Endometrial microvascular endothelial cells (primary cell): Measurements from ENCODE around the gene SLC5A4. TPM values are rescaled to one million over a fixed set of nuclear protein-coding genes. Genes with fewer than 3 reads are reported as not detected.
"Not testable (repeated sequence)": the region's sequence is repeated elsewhere in the genome, so short reads cannot be mapped to it uniquely, and the experiment has no call there.

Source experiments
- in situ Hi-C: cut with HindIII; loops from 2 replicates; pipeline ENCODE4 v1.10.0; 2017; ENCODE audit warnings: low sequenced_read_pairs, low pct_unique_long_range_greater_than_20kb; ENCODE audit errors: inconsistent ontology term
- total RNA-seq: library from RNA; depleted of rRNA; stranded (reverse); fragments of >200 nt; gene quantifications from one replicate; pipeline ENCODE4 v1.2.3, GENCODE V29; 2015; ENCODE audit errors: inconsistent ontology term

The SLC5A4 gene
- total RNA-seq = under 0.01 TPM

DNA sequence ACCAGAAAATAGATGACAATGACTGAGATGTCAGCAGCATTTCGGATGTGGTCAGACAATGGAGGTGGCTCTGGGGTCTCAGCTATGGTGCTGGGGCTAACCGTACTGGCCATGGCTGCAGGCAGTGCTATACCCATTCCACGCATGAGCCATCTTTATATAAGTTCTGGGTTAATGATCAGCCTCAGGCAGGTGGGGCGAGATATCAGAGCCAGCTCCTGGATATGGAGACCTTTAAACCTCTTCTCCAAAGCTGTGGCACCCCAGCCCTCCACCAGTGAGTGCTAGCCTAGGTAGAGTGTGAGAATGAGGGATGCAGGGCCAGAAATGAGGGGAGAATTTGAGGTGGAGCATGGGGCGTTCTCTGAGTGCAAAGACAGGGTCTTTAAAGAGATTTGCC lies at the start of gene SLC5A4:
TSS of gene SLC5A4 (minus strand) at position 131 of the 400 bp plus-strand sequence. CDS start at position 113, 18 bp downstream.
- in situ Hi-C loops = loop anchor here (25.0 kb wide), 1 partner anchor 157 kb away; the partner anchor contains the start of gene RTCB

DNA sequence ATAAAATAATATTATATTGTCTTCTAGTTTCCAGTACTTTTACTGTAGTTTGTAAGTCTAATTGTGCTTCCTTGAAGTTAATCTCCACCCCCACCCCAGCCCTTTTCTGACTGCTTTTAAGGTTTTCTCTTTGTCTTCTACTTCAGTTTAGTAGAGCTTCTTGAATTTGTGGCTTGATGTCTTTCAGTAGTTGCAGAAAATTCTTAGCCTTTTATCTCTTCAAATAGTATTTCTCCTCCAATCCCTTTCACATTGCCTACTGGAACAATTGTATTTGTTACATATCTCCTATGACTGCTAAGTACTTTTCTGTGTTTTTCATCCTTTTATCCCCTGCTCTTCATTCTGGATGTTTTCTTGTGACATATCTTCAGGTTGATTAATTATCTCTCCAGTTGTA lies 38.8 kb upstream of the SLC5A4 start:
- in situ Hi-C loops = not testable (repeated sequence)

DNA sequence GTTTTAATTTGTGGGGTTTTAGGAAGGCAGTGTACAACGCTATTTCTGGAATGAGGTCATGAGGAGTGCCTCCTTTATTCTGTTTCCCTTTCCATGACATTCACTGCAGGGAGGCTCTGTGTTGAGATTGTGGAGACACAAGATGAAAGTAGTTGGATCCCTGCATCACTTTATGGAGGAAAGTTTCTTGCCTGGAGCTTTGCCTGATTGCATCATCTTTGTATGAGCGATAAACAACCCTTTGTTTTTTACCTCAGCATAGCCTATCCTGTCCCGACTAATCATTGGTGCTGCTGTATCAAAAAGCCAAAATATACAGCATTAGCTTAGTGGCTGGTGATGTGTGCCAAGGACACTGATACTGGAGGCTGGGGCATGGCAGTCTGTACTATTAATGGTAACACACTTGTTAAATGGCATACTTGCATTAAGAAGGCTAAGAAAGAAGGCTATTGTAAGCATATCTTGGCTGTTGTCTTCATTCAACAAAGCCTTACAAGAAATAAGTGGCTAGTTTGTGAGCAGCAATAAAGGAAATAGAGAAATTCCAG lies 31.2 kb upstream of the SLC5A4 start:
- in situ Hi-C loops = no loop called here

DNA sequence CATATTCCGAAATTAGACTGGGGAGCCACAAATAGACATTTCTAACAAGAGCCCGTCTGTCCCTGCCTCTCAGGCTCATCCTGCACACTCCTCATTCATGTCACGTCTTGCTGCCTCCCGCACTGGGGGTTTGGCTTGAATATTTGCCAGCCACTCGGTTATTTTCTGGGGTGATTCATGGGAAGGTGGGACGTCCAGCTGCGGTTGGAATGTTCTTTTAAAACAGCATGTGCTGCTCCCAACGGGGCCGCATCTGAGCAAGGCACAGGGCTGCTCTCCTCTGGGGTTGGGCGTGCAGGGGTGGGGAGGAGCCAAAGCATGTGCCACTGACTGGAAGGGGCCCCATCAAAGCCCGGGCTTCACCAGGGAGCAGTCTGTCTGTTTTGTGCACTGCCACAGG lies 25.9 kb upstream of the SLC5A4 start:
- in situ Hi-C loops = no loop called here

DNA sequence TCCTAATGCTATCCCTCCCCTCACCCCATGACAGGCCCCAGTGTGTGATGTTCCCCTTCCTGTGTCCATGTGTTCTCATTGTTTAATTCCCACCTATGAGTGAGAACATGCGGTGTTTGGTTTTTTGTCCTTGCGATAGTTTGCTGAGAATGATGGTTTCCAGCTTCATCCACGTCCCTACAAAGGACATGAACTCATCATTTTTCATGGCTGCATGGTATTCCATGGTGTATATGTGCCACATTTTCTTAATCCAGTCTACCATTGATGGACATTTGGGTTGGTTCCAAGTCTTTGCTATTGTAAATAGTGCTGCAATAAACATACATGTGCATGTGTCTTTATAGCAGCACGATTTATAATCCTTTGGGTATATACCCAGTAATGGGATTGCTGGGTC lies 20.2 kb upstream of the SLC5A4 start:
- in situ Hi-C loops = not testable (repeated sequence)

DNA sequence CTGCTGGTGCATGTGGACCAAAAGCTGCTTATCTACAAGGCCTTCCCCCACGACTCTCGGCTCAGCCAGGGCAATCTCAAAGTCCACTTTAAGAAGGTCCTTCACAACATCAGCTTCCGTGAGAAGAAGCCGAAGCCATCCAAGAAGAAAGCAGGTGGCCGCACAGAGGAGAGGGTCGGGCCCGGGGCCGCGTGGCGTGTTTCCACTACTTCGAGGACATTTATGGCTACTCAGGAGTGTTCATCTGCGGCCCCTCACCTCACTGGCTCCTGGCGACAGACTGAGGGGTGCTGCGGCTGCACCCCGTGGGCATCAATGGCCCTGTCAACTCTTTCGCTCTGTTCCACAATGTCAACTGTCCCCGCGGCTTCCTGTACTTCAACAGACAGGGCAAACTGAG lies 16.2 kb upstream of the SLC5A4 start:
- in situ Hi-C loops = loop anchor here (25.0 kb wide), 1 partner anchor 141 kb away; the partner anchor contains the start of gene RTCB

DNA sequence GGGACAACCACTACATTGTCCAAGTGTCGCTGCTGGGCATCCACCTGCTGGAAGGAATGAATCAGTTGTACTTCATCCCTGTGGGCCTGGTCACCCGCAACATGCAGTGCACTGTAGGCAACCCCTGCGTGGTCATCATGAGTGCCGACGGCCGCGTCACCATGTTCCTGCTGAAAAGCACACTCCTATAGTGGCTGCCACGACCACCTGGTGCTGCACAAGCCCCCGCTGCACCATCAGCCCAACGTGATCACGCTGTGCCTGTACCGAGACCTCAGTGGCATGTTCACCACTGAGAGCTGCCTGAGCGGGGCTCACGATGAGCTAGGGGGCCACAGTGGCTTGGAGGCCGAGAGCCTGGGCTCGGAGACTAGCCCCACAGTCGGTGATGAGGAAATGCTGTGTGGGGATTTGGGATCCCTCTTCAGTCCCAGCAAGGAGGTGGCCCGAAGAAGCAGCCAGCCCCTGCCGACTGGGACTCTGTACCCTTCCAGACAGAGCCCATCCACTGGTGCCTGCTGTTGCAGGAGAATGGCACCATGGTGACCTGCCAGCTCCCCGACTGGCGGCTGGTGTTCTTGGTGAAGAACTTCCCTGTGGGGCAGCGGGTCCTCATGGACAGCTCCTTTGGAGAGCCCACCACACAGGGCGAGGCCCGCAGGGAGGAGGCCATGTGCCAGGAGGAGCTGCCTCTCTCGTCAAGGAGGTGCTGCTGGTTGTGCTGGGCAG lies 15.7 kb upstream of the SLC5A4 start:
- in situ Hi-C loops = loop anchor here (25.0 kb wide), 1 partner anchor 141 kb away; the partner anchor contains the start of gene RTCB

DNA sequence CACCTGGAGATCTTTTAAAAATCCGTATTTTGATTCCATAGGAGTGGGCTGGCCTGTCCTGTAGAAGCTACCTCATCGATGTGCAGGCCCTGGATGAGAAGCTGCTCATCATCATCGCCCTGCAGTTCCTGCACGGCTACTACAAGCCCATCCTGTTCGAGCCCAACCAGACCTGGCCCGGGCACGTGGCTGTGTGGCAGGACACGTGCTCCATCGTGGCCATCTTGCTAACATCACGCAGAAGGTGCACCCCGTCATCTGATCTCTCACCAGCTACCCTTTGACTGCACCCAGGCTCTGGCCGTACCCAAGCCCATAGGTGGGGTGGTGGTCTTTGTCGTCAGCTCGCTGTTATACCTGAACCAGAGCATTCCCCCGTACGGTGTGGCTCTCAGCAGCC lies 14.2 kb upstream of the SLC5A4 start:
- in situ Hi-C loops = loop anchor here (25.0 kb wide), 1 partner anchor 143 kb away; the partner anchor contains the start of gene RTCB

DNA sequence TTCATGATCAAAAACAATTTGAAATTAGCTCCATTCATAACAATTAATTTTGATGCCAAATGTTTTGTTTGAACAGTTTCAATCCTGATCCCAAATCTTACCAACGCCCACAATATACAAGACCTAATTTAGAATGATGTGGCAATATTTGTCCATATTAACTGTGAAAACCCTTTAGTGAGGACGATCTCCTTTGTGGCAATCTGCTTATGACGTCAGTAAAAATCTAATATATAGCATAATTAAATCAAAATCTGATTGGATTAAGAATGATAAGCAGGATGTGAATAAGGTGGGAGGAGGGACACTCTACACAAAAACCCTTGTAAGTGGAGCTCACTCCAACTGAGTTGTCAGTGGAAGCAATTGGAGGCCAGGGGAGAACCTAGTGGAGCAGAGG lies 11.9 kb upstream of the SLC5A4 start:
- in situ Hi-C loops = loop anchor here (25.0 kb wide), 1 partner anchor 145 kb away; the partner anchor contains the start of gene RTCB

DNA sequence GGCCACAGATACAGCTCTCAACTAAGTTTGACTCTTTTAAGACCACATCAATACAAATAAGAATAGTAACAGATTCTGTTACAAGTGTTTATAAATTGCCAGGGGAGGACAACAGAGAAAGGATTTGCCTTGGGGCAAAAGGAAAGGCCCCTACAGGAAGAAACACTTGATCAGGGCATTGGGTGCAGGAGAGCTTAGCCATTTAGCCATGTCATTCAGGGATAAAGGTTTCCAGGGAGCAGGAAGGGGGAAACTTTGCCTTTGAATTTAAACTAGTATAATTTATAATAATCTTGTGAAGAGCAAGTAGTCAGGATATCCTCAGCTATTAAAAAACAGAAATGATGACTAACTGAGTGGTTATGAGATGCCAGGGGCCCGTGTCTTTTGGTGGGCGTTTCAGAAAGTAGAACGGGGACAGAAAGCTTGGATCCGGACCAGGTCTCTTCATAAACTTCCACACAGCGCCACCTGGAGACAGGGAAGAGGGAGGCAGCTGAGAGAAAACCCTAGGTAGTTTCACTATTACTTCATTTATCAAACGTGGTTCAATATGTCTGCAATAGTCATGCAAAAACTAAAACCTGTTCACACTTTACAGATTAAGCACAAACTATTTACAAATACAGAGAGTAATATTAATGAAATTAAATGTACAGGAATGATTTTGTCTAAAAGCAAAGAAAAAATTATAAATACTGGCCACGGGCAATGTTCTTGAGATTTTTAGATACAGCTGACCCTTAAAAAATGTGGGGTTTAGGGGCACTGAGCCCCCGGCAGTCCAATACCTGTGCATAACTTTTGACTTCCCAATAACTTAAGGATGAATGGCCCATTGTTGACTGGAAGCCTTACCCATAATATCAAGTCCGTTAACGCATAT lies 11.0 kb upstream of the SLC5A4 start:
- in situ Hi-C loops = loop anchor here (25.0 kb wide), 1 partner anchor 146 kb away; the partner anchor contains the start of gene RTCB

DNA sequence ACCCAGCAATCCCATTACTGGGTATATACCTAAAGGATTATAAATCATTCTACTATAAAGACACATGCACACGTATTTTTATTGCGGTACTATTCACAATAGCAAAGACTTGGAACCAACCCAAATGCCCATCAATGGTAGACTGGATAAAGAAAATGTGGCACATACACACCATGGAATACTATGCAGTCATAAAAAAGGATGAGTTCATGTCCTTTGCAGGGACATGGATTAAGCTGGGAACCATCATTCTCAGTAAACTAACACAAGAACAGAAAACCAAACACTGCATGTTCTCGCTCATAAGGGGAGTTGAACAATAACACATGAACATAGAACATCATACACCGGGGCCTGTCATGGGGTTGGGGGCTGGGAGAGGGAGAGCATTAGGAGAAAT lies 8.5 kb upstream of the SLC5A4 start:
- in situ Hi-C loops = loop anchor here (25.0 kb wide), 1 partner anchor 149 kb away; the partner anchor contains the start of gene RTCB

DNA sequence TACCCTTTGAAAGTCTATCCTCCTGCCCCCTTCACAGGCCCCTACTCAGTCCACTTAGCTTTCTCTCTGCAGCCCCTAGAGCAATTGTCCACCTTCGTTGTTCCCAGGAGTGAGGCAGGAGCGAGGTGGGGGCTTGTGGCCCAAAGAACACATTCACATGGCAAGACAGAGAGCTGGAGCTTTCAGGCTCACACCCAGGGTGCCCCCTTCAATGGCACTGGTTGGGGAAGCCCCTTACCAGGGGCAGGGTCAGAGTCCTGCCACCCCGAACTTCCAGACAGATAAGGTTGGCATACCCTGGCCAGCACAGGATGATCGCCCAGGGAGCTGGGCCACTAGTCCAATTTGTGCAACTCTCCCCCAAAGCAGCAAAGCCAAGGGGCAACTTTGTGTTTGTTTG lies 6.2 kb upstream of the SLC5A4 start:
- in situ Hi-C loops = loop anchor here (25.0 kb wide), 1 partner anchor 151 kb away; the partner anchor contains the start of gene RTCB

DNA sequence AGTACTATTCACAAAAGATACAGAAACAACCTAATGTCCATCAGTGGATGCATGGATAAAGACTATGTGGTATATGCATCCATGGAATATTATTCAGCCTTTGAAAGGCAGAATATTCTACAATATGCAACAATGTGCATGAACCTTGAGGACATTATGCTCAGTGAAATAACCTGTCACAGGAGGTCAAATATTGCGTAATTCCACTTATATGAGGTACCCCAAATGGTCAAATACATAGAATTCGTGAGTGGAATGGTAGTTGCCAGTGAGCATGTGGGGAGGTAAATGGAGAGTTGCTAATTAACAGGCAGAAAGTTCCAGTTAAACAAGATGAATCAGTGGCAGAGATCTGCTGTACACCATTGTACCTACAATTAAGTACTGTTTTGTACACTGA lies 3.6 kb upstream of the SLC5A4 start:
- in situ Hi-C loops = loop anchor here (25.0 kb wide), 1 partner anchor 154 kb away; the partner anchor contains the start of gene RTCB

DNA sequence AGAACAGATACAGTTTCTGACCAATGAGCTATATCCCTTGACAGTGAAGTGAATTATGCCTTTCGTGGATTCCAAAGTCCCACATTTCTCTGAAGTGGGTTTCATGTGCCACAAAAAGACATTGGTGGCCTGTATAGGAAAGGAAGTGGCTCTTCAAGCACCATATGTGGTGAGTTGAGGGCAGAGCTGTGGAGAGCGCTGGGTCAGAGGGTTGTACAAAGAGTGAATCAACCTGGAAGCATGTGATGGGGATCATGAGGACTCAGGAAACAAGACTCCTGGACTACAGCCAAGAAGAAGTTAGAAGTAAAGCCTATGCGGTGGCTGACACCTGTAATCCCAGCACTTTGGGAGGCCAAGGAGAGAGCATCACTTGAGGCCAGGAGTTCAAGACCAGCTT lies 579 bp upstream of the SLC5A4 start:
- in situ Hi-C loops = loop anchor here (25.0 kb wide), 1 partner anchor 157 kb away; the partner anchor contains the start of gene RTCB

DNA sequence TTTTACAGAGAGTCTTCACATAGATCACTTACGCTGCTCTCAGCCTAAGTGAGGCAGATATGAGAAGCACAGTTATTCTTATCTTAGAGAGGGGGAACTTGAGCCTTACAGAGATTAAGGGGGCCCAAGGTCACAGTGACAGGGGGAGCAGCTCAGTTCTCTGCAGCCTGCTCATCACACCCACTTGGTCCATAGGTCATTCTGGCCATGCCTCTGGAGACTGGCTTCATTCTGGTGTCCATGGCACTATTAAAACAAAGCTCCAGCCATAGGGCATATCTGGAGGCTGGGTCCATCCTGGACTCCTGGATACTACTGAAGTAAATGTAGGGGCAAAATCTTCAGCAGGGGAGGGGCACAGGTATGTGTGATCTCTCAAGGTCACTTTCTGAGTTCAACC lies 5.9 kb downstream of the SLC5A4 start:
- in situ Hi-C loops = no loop called here

DNA sequence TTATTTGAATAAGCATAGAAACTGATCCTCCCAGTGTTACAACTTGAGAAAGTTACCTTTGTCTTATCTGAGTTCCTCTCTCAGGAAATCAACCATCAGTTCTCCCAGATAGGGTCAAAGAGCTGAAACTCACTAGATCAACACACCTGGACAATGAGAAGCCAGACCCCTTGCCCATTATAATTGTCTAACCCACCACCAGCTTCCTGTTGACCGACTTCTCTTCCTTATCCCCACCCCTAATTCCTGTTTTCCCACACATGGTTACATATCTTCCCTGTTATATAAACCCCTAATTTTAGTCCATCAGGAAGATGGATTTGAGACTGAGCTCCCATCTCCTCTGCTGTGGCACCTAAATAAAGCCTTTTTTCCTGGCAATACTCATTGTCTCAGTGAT lies 6.9 kb downstream of the SLC5A4 start:
- in situ Hi-C loops = no loop called here

DNA sequence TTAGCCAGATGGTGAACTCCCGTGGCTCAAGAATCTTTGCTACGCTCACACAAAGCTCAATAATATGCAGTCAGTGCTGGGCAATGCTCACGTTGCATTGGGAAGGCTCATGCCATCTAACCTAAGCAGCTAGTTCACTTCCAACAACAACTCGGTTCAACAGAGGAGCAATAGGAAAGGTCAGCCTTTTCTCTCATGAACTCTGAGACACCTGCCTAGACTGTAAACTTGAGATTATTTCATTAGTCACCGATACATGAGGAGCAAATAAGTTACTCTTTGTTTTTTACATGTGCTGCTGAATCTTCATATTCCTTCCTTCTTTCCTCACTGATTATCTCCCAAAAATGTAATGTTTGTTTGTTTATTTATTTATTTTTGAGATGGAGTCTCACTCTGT lies 9.0 kb downstream of the SLC5A4 start:
- in situ Hi-C loops = no loop called here

DNA sequence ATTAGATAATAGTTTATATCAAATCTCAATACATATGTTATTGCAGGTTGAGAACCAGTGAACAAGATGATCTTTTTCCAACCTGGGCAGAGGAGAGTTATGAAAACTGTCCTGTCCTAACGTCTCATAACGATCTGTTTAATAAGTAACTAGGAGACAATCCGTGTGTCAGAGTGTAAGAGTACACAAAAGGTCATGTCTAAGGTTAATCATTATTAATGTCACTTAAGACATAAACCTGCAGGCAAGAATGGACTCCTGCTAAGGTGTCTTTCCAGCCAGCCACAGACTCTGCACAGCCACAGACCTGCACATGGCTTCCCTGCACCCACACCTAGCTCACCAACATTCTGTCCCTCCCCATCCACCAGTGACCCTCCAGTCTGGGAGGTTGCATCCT lies 10.1 kb downstream of the SLC5A4 start:
- in situ Hi-C loops = no loop called here

DNA sequence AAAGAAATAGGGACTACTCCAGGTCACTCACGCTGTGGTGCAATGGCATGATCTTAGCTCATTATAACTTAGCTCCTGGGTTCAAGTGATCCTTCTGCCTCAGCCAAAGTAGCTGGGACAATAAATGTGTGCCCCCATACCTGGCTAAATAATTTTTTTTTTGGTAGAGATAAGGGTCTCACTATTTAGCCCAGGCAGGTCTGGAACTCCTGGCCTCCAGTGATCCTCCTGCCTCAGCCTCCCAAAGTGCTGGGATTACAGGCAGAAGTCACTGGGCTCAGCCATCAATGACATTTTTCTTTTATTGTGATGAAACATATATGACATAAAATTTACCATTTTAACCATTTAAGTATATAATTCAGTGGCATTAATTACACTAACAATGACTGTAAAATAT lies 10.6 kb downstream of the SLC5A4 start:
- in situ Hi-C loops = no loop called here
